H1 (cell line): Measurements from ENCODE around the gene ARHGAP42. TPM values are rescaled to one million over a fixed set of nuclear protein-coding genes. Genes with fewer than 3 reads are reported as not detected.

ENCODE experiments used
- CHD7 ChIP-seq: fragments of 300-600 bp; sonication (generic); IDR thresholded peaks from 2 replicates; pipeline ENCODE4 v1.7.1; 2012; ENCODE audit warnings: low read length, moderate library complexity, mild to moderate bottlenecking, inconsistent platforms; ENCODE audit not compliant: insufficient replicate concordance
- polyA plus RNA-seq, 7 experiments: library from polyadenylated mRNA; depleted of rRNA in 3 of 7; stranded (reverse) in 5 of 7; unstranded in 2 of 7; fragments of >200 nt in 5 of 7; fragments of 200-250 nt in 2 of 7; gene quantifications; 1 replicate in 5 of 7; 2 replicates in 1 of 7; 4 replicates in 1 of 7; pipeline versions ENCODE4 v1.2.1 to v1.2.3, GENCODE V29; 2011 to 2013; ENCODE audit warnings: missing spikeins in 2 of 7, mixed read lengths in 2 of 7
- total RNA-seq: library from RNA; stranded (reverse); fragmentation: NEBNext Ultra II Directional; extraction: Animal tissue kit (Norgen Biotek cat#: 25700); gene quantifications from 2 replicates; pipeline ENCODE4 v1.2.1, GENCODE V29; 2021

ARHGAP42 gene
- total and polyA plus RNA-seq, 2 of the 8 experiments (the other 6 are each of a cell fraction or from before 2014, with no cell fraction given) = 22.2 to 33.5 TPM

- TF ChIP-seq CHD7 = no peak
Measured at GRCh38 chr11:100866453-100866852, 179.4 kb downstream of the ARHGAP42 start (continued).
